MM.1S (cell line): ENCODE measurements around the gene LRRC1.

Experiments
- DNase-seq: peaks from one replicate; pipeline ENCODE4 v3.0.0-alpha.2; 2015
- H2AFZ ChIP-seq: fragments of 300-600 bp; sonication (generic); 2 replicates; pipeline ENCODE4 v1.6.0; 2016; ENCODE audit warnings: antibody characterized with exemption, low read length
- H3F3A ChIP-seq: fragments of 300-600 bp; sonication (generic); 2 replicates; pipeline ENCODE4 v1.6.1; 2016; ENCODE audit warnings: mild to moderate bottlenecking, antibody characterized with exemption, low read length, moderate library complexity, mixed read lengths; ENCODE audit not compliant: insufficient read depth
- H3K27ac ChIP-seq: fragments of 300-600 bp; sonication (generic); 2 replicates; pipeline ENCODE4 v1.5.1; 2016; ENCODE audit warnings: mild to moderate bottlenecking, low read length
- H3K27me3 ChIP-seq: fragments of 300-600 bp; sonication (generic); replicated peaks from 2 replicates; pipeline ENCODE4 v1.6.0; 2016; ENCODE audit warnings: low read length; ENCODE audit not compliant: insufficient read depth
- H3K36me3 ChIP-seq: fragments of 300-600 bp; sonication (generic); replicated peaks from 2 replicates; pipeline ENCODE4 v1.6.1; 2016; ENCODE audit warnings: mild to moderate bottlenecking, low read length, mixed read lengths; ENCODE audit not compliant: insufficient read depth
- H3K4me1 ChIP-seq: fragments of 300-600 bp; sonication (generic); 2 replicates; pipeline ENCODE4 v1.6.1; 2016; ENCODE audit warnings: low read length, mixed read lengths
- H3K4me2 ChIP-seq: fragments of 300-600 bp; sonication (generic); 2 replicates; pipeline ENCODE4 v1.6.0; 2016; ENCODE audit warnings: low read depth, low read length
- H3K4me3 ChIP-seq: fragments of 300-600 bp; sonication (generic); 2 replicates; pipeline ENCODE4 v1.5.1; 2016; ENCODE audit warnings: low read length, mixed read lengths
- H3K79me2 ChIP-seq: fragments of 300-600 bp; sonication (generic); 2 replicates; pipeline ENCODE4 v1.6.1; 2016; ENCODE audit warnings: mixed run types, low read length, mixed read lengths
- H3K9ac ChIP-seq: fragments of 300-600 bp; sonication (generic); 2 replicates; pipeline ENCODE4 v1.6.1; 2016; ENCODE audit warnings: low read length, mixed read lengths
- H3K9me2 ChIP-seq: fragments of 300-600 bp; sonication (generic); replicated peaks from 2 replicates; pipeline ENCODE4 v1.6.1; 2016; ENCODE audit warnings: mild to moderate bottlenecking, low read length, mixed read lengths; ENCODE audit not compliant: insufficient read depth
- H3K9me3 ChIP-seq: fragments of 300-600 bp; sonication (generic); replicated peaks from 2 replicates; pipeline ENCODE4 v1.6.1; 2016; ENCODE audit warnings: mild to moderate bottlenecking, low read length, mixed read lengths; ENCODE audit not compliant: insufficient read depth
- H4K20me1 ChIP-seq: fragments of 300-600 bp; sonication (generic); 2 replicates; pipeline ENCODE4 v1.6.1; 2016; ENCODE audit warnings: mild to moderate bottlenecking, low read length, moderate library complexity, mixed read lengths; ENCODE audit not compliant: insufficient read depth
- CTCF ChIP-seq: fragments of 300-600 bp; sonication (generic); IDR thresholded peaks from 2 replicates; pipeline ENCODE4 v1.5.1; 2016; ENCODE audit warnings: antibody characterized with exemption, low read length, mixed read lengths
- EZH2 ChIP-seq: fragments of 300-600 bp; sonication (generic); optimal IDR thresholded peaks from 2 replicates; pipeline ENCODE3; 2017; ENCODE audit warnings: low read depth, mild to moderate bottlenecking, antibody characterized with exemption, low read length, mixed read lengths
- EZH2phosphoT487 ChIP-seq: fragments of 300-600 bp; sonication (generic); IDR thresholded peaks from 2 replicates; pipeline ENCODE4 v1.6.1; 2018; ENCODE audit warnings: antibody characterized with exemption, low read length

The LRRC1 gene

GRCh38 chr6:53834132-53834531, 39.3 kb downstream of the LRRC1 start:
- no peaks in the 10 kb centered on the region for H3K9me2 ChIP-seq
- DNase-seq: no peak
- H3K36me3 ChIP-seq: no peaks in the 10 kb centered on the region
- TF ChIP-seq EZH2phosphoT487 (no peak), EZH2 (no peak), CTCF (no peak)
- H3K27me3 ChIP-seq: no peaks in the 10 kb centered on the region
- H4K20me1 ChIP-seq: no peaks in the 10 kb centered on the region
- H3K9me3 ChIP-seq: no peaks in the 10 kb centered on the region
- peaks cover 83% of the 10 kb centered on the region for H3K79me2 ChIP-seq
- no peak overlapping the region for H3K4me3 ChIP-seq
- no peak overlapping the region for H3K4me2 ChIP-seq
- H3F3A ChIP-seq: no peaks in the 10 kb centered on the region
- H3K9ac ChIP-seq: no peak overlapping the region
- no peak overlapping the region for H2AFZ ChIP-seq
- no peaks in the 10 kb centered on the region for H3K4me1 ChIP-seq
- H3K27ac ChIP-seq: no peak overlapping the region

- no peak overlapping the region for H3K27ac ChIP-seq
- H3K79me2 ChIP-seq: peaks cover 81% of the 10 kb centered on the region
- no peaks in the 10 kb centered on the region for H3K9me3 ChIP-seq
- no peaks in the 10 kb centered on the region for H3K36me3 ChIP-seq
- DNase-seq: no peak
- no peak overlapping the region for H3K4me2 ChIP-seq
- H3K9ac ChIP-seq: no peak overlapping the region
- H3F3A ChIP-seq: no peaks in the 10 kb centered on the region
- no peak overlapping the region for H2AFZ ChIP-seq
- H4K20me1 ChIP-seq: no peaks in the 10 kb centered on the region
- no peak overlapping the region for H3K4me3 ChIP-seq
- no peaks in the 10 kb centered on the region for H3K27me3 ChIP-seq
- H3K4me1 ChIP-seq: no peaks in the 10 kb centered on the region
- no peak for TF ChIP-seq EZH2
- TF ChIP-seq EZH2phosphoT487: no peak
- TF ChIP-seq CTCF: no peak
- no peaks in the 10 kb centered on the region for H3K9me2 ChIP-seq
These were observed 43.3 kb downstream of the LRRC1 start for GRCh38 chr6:53837865-53838769.

GRCh38 chr6:53840027-53840426, 45.2 kb downstream of the LRRC1 start:
- Histone ChIP-seq H3K27me3 (no peaks in the 10 kb centered on the region), H3K4me2 (no peak overlapping the region), H3K9ac (no peak overlapping the region), H3K9me2 (no peaks in the 10 kb centered on the region), H3K79me2 (peaks cover 82% of the 10 kb centered on the region), H3K9me3 (no peaks in the 10 kb centered on the region), H3K4me1 (no peaks in the 10 kb centered on the region), H3K27ac (no peak overlapping the region), H3K36me3 (no peaks in the 10 kb centered on the region), H2AFZ (no peak overlapping the region), H3F3A (no peaks in the 10 kb centered on the region), H4K20me1 (no peaks in the 10 kb centered on the region), H3K4me3 (no peak overlapping the region)
- TF ChIP-seq CTCF: no peak
- no peak for TF ChIP-seq EZH2
- TF ChIP-seq EZH2phosphoT487: no peak
- no peak for DNase-seq
